GM12801 (cell line): ENCODE measurements around the gene F10.

Source experiments
- CTCF ChIP-seq: IDR thresholded peaks from one replicate; pipeline ENCODE4 v1.5.1; 2011; ENCODE audit warnings: control low read depth; ENCODE audit not compliant: insufficient read length; ENCODE audit errors: extremely low read depth

Gene F10

GRCh38 chr13:113088691-113089020 is 33.9 kb upstream of the F10 start:
- no peak for TF ChIP-seq CTCF

- no peak for TF ChIP-seq CTCF
Measured at GRCh38 chr13:113089693-113090414, 32.7 kb upstream of the F10 start.

- no peak for TF ChIP-seq CTCF
Measured at GRCh38 chr13:113090415-113090770, 32.2 kb upstream of the F10 start.

GRCh38 chr13:113090806-113091205 is 31.8 kb upstream of the F10 start:
- no peak for TF ChIP-seq CTCF

GRCh38 chr13:113091211-113091771 is 31.3 kb upstream of the F10 start:
- TF ChIP-seq CTCF: no peak

GRCh38 chr13:113091891-113092775 is 30.5 kb upstream of the F10 start:
- TF ChIP-seq CTCF: no peak

- TF ChIP-seq CTCF: no peak
Measured at GRCh38 chr13:113092776-113093579, 29.6 kb upstream of the F10 start.
